ENCODE measurements around the gene CDKAL1.

CDKAL1 gene

DNA sequence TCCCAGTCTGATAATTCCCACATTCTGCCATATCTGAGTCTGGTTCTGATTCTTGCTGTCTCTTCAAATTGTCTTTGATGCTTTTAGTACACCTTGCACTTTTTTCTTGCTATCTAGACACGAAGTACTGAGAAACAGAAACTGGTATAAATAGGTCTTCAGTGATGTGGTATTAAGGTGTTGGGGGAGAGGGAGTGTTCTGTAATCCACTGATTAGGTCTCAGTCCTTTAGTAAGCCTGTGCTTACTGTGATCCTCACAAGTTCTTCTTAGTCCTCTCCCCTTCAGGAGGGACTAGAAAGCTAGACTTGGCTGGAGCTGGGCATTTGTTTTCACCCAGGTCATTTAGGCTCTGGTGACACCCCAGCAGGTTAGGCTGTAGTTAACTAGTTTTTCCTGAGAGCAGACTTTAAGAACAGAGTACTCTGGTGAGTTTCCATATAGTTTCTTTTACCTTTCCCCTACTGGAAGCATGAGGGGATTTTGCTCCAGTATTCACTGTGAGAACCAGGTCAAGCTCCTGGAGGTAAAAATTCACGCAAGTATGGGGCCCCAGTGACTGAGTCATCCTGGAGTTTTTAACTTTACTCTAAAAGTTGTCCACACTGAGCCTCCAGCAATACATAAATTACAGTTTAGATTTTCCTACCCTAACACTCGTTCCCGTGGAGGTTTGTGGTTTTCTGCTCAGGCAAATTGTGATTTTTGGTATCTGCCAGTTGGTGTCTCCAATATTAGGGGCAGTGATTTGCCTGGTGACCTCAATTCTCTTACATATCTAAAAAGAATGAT, 154.6 kb downstream of the CDKAL1 start:
- no peak for TF ChIP-seq CTCF (conservative IDR thresholded peaks at IDR 0.05; ENCODE audit: low read depth, low read length)
- H3K4me3 ChIP-seq (ENCODE audit: low read length), result no peak overlapping the region
- no peak for DNase-seq (ENCODE audit: low read depth)

DNA sequence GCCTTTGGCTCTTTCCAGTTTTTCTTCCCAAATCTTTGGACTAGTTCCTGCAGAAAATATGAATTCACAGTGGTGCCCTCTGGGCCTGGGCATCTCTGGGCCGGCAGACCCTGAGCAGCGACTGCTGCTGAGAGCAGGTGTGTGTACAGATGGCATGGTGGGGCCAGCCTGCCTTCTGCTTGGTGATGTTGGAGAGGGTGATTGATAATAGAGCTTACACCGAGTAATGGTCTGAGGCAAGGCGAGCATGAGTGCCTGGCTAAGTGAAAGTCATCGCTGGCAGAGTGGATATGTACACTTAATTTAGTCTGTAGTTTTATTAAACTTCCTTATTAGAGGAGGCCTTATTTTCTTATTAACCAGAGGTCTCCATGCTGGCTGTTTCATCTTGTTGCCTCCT, 156.9 kb downstream of the CDKAL1 start:
- DNase-seq (ENCODE audit: low read depth), result no peak
- H3K4me3 ChIP-seq (ENCODE audit: low read length), result no peak overlapping the region
- no peak for TF ChIP-seq CTCF (conservative IDR thresholded peaks at IDR 0.05; ENCODE audit: low read depth, low read length)

DNA sequence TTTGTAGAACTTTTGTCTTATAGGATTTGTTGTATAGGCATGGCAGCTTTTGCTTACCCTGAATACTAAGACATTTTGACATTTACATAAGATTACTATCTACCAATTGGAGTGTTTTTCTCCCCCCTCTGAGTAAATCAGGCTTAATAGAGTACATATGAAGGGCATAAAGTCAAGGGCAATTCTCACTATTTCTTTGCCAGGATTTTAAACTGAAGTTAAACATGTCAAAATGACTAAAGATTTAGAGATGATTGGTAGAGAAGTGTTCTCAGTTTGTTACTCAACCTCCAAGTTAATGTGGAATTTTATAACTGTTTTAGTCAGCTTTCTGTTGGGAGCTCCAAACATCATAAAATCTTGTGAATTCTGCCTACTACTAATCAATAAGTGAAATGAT, 157.8 kb downstream of the CDKAL1 start:
- DNase-seq (ENCODE audit: low read depth), result no peak
- no peak for TF ChIP-seq CTCF (conservative IDR thresholded peaks at IDR 0.05; ENCODE audit: low read depth, low read length)
- H3K4me3 ChIP-seq (ENCODE audit: low read length), result no peak overlapping the region

GRCh38 chr6:20693466-20694063, 159.3 kb downstream of the CDKAL1 start:
- no peak overlapping the region for H3K4me3 ChIP-seq (ENCODE audit: low read length)
- no peak for TF ChIP-seq CTCF (conservative IDR thresholded peaks at IDR 0.05; ENCODE audit: low read depth, low read length)
- no peak for DNase-seq (ENCODE audit: low read depth)

DNA sequence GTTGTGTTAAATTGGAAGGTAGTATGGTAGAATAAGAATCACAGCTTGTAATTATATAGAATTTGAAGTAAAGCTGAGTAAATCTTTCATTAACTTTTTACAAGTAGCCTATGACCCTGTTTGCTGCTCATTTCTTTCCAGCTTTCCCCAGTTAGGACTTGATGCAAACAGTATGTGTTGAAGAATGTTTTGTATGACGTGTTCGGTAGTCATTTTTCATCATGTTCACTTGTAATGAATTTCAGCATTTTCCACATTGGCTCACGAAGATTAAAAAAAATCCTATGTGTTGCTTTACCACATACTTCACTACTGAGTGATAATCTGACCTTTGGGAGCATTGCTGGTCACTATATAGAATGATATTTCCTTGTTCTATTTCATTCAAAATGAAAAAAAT, 162.4 kb downstream of the CDKAL1 start:
- DNase-seq (ENCODE audit: low read depth), result no peak
- no peak for TF ChIP-seq CTCF (conservative IDR thresholded peaks at IDR 0.05; ENCODE audit: low read depth, low read length)
- H3K4me3 ChIP-seq (ENCODE audit: low read length), result no peak overlapping the region

GRCh38 chr6:20698675-20699074, 164.4 kb downstream of the CDKAL1 start:
- DNase-seq (ENCODE audit: low read depth), result no peak
- H3K4me3 ChIP-seq (ENCODE audit: low read length), result no peak overlapping the region
- no peak for TF ChIP-seq CTCF (conservative IDR thresholded peaks at IDR 0.05; ENCODE audit: low read depth, low read length)

GRCh38 chr6:20699402-20699801, 165.1 kb downstream of the CDKAL1 start:
- TF ChIP-seq CTCF (conservative IDR thresholded peaks at IDR 0.05; ENCODE audit: low read depth, low read length), result no peak
- no peak for DNase-seq (ENCODE audit: low read depth)
- no peak overlapping the region for H3K4me3 ChIP-seq (ENCODE audit: low read length)
